Activated CD8-positive, alpha-beta T cell treated with anti-CD3 and anti-CD28 coated beads, Interleukin-2, amount 10 ng/mL, durations not matched to agents 7 days and 5 days (primary cell): ENCODE measurements around the gene AEBP2. TPM values are rescaled to one million over a fixed set of nuclear protein-coding genes. Genes with fewer than 3 reads are reported as not detected.
"Not testable (repeated sequence)": the region's sequence is repeated elsewhere in the genome, so short reads cannot be mapped to it uniquely, and the experiment has no call there.

Experiments used
- ATAC-seq: fragments of 150-1000 bp; cut with Tn5 transposase; one replicate; pipeline ENCODE4 v1.10.0; 2021; ENCODE audit warnings: moderate library complexity
- CTCF ChIA-PET: fragments of 350-600 bp; sonication (Branson Sonifier 250); formaldehyde crosslinking; loops from one replicate; lab custom pipeline; 2021; ENCODE audit warnings: antibody characterized with exemption; lab: Charles Lee
- POLR2A ChIA-PET: fragments of 350-600 bp; sonication (Branson Sonifier 250); formaldehyde crosslinking; loops from one replicate; lab custom pipeline; 2021; ENCODE audit warnings: antibody characterized with exemption; lab: Charles Lee
- DNase-seq: peaks from one replicate; pipeline ENCODE4 v3.0.0-alpha.2; 2020
- H3K27ac Mint-ChIP-seq: one replicate; pipeline ENCODE4 v1.8.0; 2021; ENCODE audit warnings: mild to moderate bottlenecking, mixed read lengths
- H3K27me3 Mint-ChIP-seq: one replicate; pipeline ENCODE4 v1.8.0; 2021; ENCODE audit warnings: low read depth, mixed read lengths
- H3K36me3 Mint-ChIP-seq: one replicate; pipeline ENCODE4 v1.8.0; 2021; ENCODE audit warnings: low read depth, mixed read lengths
- H3K4me1 Mint-ChIP-seq: one replicate; pipeline ENCODE4 v1.8.0; 2021; ENCODE audit warnings: low read depth, mixed read lengths
- H3K4me3 Mint-ChIP-seq: one replicate; pipeline ENCODE4 v1.8.0; 2021; ENCODE audit warnings: mild to moderate bottlenecking, mixed read lengths
- H3K9me3 Mint-ChIP-seq: one replicate; pipeline ENCODE4 v1.8.0; 2022; ENCODE audit warnings: mixed read lengths; ENCODE audit not compliant: insufficient read depth
- total RNA-seq, 2 experiments: library from RNA; stranded (reverse); gene quantifications; one replicate each; pipeline ENCODE4 v1.2.3, GENCODE V29; 2021

The AEBP2 gene
- total RNA-seq, 2 experiments from 2014 or later, result 57.3 to 57.4 TPM

DNA sequence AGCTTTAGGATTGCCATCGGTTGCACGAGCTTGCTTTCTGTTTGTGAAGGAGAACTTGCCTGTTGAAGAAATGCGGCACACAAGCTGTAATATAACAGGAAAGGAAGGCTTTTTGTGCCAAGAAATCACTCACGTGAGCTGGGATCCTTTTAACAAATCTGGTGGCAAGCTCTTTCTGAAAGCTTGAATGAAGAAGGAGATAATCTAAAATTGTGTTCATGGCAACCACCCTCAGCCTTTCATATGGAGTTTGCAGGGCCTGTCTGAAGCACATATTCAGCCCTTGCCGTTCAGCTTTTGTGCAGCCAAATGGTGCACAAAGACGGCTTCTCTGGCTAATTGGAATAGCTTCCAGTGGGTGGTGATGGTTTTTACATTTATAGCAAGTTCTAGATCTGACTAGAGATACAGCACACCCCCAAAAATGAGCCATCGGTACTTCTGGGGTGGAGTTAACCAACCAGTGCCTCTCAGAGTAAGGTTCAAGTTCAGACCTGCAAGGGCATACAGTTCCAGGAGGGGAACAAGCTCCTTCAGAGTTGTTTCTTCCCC is 107.4 kb downstream of the AEBP2 start:
- no peaks in the 10 kb centered on the region for H3K4me1 Mint-ChIP-seq
- H3K4me3 Mint-ChIP-seq, result no peak overlapping the region
- POLR2A ChIA-PET, result no interaction called here
- no peaks in the 10 kb centered on the region for H3K9me3 Mint-ChIP-seq
- CTCF ChIA-PET, result no interaction called here
- H3K36me3 Mint-ChIP-seq, result peaks cover 16% of the 10 kb centered on the region
- no peak for DNase-seq
- H3K27me3 Mint-ChIP-seq, result no peaks in the 10 kb centered on the region
- no peak for ATAC-seq
- no peak overlapping the region for H3K27ac Mint-ChIP-seq

DNA sequence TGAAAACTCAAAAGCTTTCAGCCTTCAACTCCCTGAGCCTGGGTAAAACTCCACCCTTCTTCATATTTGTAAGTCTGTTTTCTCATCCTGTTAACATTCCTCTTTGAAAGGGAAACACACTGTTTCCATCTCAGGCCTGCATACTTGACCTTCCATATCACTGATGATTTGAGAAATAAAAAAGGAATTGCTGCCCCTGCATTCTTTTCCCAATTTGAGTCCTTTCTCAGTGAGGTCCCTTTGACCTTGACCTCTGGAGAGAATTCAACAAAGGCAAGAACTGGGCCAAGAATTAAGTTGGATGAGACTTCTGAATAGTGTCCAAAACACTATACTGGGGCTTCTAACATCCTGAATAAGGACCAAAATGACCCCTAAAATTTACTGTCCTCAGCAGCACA is 108.0 kb downstream of the AEBP2 start:
- Mint-ChIP-seq H3K27me3 (no peaks in the 10 kb centered on the region), H3K4me1 (peaks cover 5% of the 10 kb centered on the region), H3K27ac (no peak overlapping the region), H3K4me3 (no peak overlapping the region), H3K36me3 (peaks cover 13% of the 10 kb centered on the region), H3K9me3 (no peaks in the 10 kb centered on the region)
- ChIA-PET CTCF (no interaction called here), POLR2A (interaction anchor here (0.8 kb wide), 1 partner anchor 108 kb away, joined by 3 read pairs; the partner anchor contains the start of gene AEBP2)
- DNase-seq (no peak), ATAC-seq (no peak)

DNA sequence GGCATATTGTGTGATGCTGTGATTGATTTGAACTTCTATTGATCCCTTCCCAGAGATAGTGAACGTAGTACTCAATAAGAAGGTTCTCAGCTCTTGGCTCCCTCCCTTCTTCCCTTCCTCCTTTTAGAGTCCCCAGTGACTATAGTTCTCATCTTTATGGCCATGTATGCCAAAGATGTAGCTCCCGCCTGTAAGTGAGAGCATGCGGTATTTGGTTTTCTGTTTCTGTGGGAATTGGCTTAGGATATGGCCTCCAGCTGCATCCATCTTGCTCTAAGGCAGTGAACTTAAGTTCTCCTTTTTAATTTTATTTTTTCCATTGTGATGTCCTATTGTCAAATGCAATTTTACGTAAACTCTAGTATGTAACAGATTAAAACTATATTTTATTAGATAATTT is 109.5 kb downstream of the AEBP2 start:
- H3K4me1 Mint-ChIP-seq, result peaks cover 11% of the 10 kb centered on the region
- POLR2A ChIA-PET, result no interaction called here
- H3K4me3 Mint-ChIP-seq, result no peak overlapping the region
- no peak overlapping the region for H3K27ac Mint-ChIP-seq
- H3K9me3 Mint-ChIP-seq, result no peaks in the 10 kb centered on the region
- peaks cover 12% of the 10 kb centered on the region for H3K36me3 Mint-ChIP-seq
- H3K27me3 Mint-ChIP-seq, result no peaks in the 10 kb centered on the region
- CTCF ChIA-PET, result no interaction called here
- no peak for DNase-seq
- no peak for ATAC-seq

- POLR2A ChIA-PET, result no interaction called here
- no peak overlapping the region for H3K4me3 Mint-ChIP-seq
- ATAC-seq (no peak), DNase-seq (no peak)
- no peaks in the 10 kb centered on the region for H3K9me3 Mint-ChIP-seq
- no peak overlapping the region for H3K27ac Mint-ChIP-seq
- peaks cover 4% of the 10 kb centered on the region for H3K36me3 Mint-ChIP-seq
- no peaks in the 10 kb centered on the region for H3K27me3 Mint-ChIP-seq
- H3K4me1 Mint-ChIP-seq, result peaks cover 11% of the 10 kb centered on the region
- CTCF ChIA-PET, result interaction anchor here (1.0 kb wide), 1 partner anchor 8 kb away, joined by 3 read pairs; no protein-coding TSS in a partner anchor
These were observed 111.3 kb downstream of the AEBP2 start for GRCh38 chr12:19550626-19551025.

DNA sequence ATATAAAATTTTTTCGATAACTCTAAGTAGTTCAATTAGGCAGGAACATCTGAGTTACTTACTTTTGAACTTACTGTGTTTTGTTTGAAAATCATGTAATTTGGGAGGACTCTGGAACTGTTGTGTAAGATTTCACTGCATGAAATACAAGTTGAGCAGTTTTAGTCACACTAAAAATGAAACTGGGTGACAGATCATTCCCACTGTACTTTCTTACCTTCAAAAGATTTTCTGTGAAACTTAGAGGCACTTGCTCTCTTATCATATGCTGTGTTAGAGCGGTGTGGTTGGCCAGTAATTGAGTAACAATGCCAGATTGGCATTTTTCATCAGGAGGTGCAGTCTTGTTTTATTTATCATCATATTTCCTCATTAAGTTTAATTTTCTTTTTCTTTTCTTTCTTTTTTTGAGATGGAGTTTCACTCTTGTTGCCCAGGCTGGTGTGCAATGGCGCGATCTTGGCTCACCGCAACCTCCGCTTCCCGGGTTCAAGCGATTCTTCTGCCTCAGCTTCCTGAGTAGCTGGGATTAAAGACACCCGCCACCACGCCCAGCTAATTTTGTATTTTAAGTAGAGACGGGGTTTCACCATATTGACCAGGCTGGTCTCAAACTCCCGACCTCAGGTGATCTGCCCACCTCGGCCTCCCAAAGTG is 113.3 kb downstream of the AEBP2 start:
- H3K9me3 Mint-ChIP-seq, H3K27me3 Mint-ChIP-seq, H3K36me3 Mint-ChIP-seq, POLR2A ChIA-PET, DNase-seq: not testable (repeated sequence)
- peak overlapping the region; percentile 83 for H3K27ac Mint-ChIP-seq
- H3K4me3 Mint-ChIP-seq, result peak overlapping the region; percentile 31
- CTCF ChIA-PET, result interaction anchor here (1.5 kb wide), 1 partner anchor 9 kb away, joined by 4 read pairs; no protein-coding TSS in a partner anchor
- peaks cover 11% of the 10 kb centered on the region for H3K4me1 Mint-ChIP-seq
- peak; percentile 77 for ATAC-seq

DNA sequence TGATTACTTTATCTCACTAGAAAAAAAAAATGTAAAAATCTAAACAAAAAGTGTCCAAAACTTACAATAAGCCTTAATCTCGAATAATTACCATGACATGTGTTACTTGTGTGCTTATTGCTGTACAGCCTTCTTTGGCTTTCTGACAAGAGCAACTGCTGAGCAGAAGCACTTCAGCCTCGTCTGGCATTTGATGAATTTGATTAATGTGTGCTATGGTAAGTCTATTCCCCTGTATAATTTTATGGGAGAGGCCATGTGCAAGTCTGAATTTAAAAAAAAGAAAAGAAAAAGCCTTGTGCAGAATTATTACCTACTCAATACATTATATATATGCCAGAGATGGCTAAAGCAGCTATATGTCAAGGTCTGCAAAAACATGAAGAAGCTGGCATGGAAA is 113.9 kb downstream of the AEBP2 start:
- ChIA-PET CTCF (no interaction called here), POLR2A (interaction anchor here (0.7 kb wide), 1 partner anchor 115 kb away, joined by 5 read pairs; no protein-coding TSS in a partner anchor)
- DNase-seq (no peak), ATAC-seq (no peak)
- Mint-ChIP-seq H3K4me1 (peaks cover 11% of the 10 kb centered on the region), H3K4me3 (no peak overlapping the region), H3K9me3 (no peaks in the 10 kb centered on the region), H3K27ac (peak overlapping the region; percentile 83), H3K27me3 (no peaks in the 10 kb centered on the region), H3K36me3 (peaks cover 4% of the 10 kb centered on the region)

DNA sequence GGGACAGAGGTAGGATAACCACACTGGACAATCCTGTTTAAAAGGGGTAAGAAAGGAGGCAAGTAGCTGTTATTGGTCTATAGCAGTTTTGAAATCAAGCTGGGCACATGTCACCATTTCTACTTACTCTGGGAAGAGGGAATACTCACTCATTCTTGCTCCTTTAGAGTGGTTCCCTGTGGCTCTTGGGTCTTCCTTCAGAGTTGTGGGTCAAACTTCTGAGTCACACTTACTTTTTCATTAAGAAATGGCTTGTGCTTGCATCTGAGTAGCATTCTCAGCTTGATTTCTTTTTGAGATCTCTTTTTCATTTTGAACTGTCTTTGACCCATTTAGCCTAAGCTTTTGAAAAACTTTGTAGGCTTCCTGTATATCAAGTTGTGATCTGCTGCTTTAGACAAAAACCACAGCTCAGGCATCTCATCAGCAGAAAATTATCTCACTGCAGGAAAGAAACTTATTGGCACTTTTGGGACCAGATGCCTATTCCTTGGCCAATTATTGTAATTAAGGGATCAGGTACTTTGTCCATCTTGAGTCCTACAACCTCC is 122.2 kb downstream of the AEBP2 start:
- no peak overlapping the region for H3K27ac Mint-ChIP-seq
- H3K4me1 Mint-ChIP-seq, result peaks cover 4% of the 10 kb centered on the region
- no peaks in the 10 kb centered on the region for H3K27me3 Mint-ChIP-seq
- peaks cover 6% of the 10 kb centered on the region for H3K36me3 Mint-ChIP-seq
- ATAC-seq (no peak), DNase-seq (no peak)
- POLR2A ChIA-PET, result no interaction called here
- H3K4me3 Mint-ChIP-seq, result no peak overlapping the region
- CTCF ChIA-PET, result interaction anchor here (1.2 kb wide), 2 partner anchors 10 to 11 kb away, joined by 4 to 6 read pairs; no protein-coding TSS in a partner anchor
- no peaks in the 10 kb centered on the region for H3K9me3 Mint-ChIP-seq
